Upper lobe of right lung (tissue), 1 donor: Measurements from ENCODE around the gene ENTR1. TPM values are rescaled to one million over a fixed set of nuclear protein-coding genes. Genes with fewer than 3 reads are reported as not detected.

Experiments
- ATAC-seq: fragments of 200-7000 bp; cut with Tn5 transposase; one replicate; pipeline ENCODE4 v1.9.1; 2020; ENCODE audit warnings: mild to moderate bottlenecking, moderate library complexity
- DNase-seq: peaks from one replicate; pipeline ENCODE4 v3.0.0-alpha.2; 2020
- H3K27ac ChIP-seq: fragments of 200-600 bp; one replicate; pipeline ENCODE4 v1.8.0; 2022
- H3K27me3 ChIP-seq: fragments of 200-600 bp; one replicate; pipeline ENCODE4 v1.8.0; 2022; ENCODE audit warnings: mild to moderate bottlenecking
- H3K36me3 ChIP-seq: fragments of 200-600 bp; one replicate; pipeline ENCODE4 v1.8.0; 2022
- H3K4me1 ChIP-seq: fragments of 200-600 bp; one replicate; pipeline ENCODE4 v1.8.0; 2022
- H3K4me3 ChIP-seq: fragments of 200-600 bp; one replicate; pipeline ENCODE4 v1.8.0; 2022; ENCODE audit warnings: mild to moderate bottlenecking
- H3K9me3 ChIP-seq: fragments of 200-600 bp; one replicate; pipeline ENCODE4 v1.8.0; 2022
- intact Hi-C: fragments of 100-400 bp; cut with DNase I; formaldehyde crosslinking; loops from one replicate; pipeline ENCODE4 v1.11.0; 2022
- total RNA-seq: library from RNA; stranded (reverse); fragmentation: NEBNext Ultra II Directional; extraction: Animal tissue kit (Norgen Biotek cat#: 25700); gene quantifications from one replicate; pipeline ENCODE4 v1.2.1, GENCODE V29; 2021
- TF ChIP-seq, protein P1 (sequence below): fragments of 200-600 bp; IDR thresholded peaks from one replicate; pipeline ENCODE4 v1.8.0; 2022; ENCODE audit warnings: antibody characterized with exemption
- donor health status: DM: no; HTN: yes; CAD: no; lungs with severe emphysema.

ENTR1 gene
- total RNA-seq, 1 donor from 2014 or later: 36.4 TPM

DNA sequence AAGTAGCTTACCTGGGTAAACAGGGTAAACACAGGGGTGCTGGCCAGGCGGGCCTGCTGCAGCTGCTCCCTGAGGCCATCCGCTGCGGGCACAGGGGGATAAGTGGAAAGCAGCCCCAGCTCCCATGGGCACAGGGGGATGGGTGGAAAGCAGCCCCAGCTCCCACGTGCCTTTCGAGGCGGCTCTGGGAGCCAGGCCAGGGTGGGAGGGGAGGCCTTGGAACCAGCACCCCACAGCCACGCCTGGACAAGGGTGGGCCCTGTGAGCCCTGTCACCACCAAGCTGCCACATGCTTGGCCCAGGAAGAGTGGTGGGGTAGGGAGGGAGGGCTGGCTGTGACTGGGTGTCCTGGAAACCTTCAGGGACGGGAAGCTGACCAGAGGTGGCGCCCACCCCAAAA is 29.1 kb downstream of the ENTR1 start:
- Histone ChIP-seq H3K9me3 (no peaks in the 10 kb centered on the region), H3K27me3 (no peaks in the 10 kb centered on the region), H3K4me1 (no peaks in the 10 kb centered on the region), H3K36me3 (peaks cover 44% of the 10 kb centered on the region), H3K27ac (no peak overlapping the region), H3K4me3 (no peak overlapping the region)
- no peak for ATAC-seq
- no peak for DNase-seq
- TF ChIP-seq, protein P1, sequence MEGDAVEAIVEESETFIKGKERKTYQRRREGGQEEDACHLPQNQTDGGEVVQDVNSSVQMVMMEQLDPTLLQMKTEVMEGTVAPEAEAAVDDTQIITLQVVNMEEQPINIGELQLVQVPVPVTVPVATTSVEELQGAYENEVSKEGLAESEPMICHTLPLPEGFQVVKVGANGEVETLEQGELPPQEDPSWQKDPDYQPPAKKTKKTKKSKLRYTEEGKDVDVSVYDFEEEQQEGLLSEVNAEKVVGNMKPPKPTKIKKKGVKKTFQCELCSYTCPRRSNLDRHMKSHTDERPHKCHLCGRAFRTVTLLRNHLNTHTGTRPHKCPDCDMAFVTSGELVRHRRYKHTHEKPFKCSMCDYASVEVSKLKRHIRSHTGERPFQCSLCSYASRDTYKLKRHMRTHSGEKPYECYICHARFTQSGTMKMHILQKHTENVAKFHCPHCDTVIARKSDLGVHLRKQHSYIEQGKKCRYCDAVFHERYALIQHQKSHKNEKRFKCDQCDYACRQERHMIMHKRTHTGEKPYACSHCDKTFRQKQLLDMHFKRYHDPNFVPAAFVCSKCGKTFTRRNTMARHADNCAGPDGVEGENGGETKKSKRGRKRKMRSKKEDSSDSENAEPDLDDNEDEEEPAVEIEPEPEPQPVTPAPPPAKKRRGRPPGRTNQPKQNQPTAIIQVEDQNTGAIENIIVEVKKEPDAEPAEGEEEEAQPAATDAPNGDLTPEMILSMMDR: no peak
- intact Hi-C loops: no loop called here

DNA sequence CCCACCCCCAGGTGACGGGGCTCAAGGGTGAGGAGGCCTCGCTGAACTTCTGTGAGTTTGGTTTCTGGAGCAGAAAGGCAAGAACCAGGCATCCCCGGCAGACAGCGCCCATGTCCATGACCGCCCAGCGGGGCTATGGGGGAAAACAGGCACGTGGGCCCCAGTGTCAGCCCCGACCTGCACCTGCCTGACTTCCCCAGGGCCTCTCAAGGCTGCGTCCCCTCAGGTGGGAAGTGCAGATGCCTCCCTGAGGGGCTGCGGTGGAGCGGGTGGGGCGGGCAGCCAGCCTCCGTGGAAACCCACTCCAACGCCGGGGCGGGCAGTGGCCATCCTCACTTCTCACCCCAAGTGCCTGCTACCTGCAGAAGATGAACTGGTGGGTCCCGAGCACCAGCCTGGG is 30.0 kb downstream of the ENTR1 start:
- H3K27ac ChIP-seq: no peak overlapping the region
- no peaks in the 10 kb centered on the region for H3K4me1 ChIP-seq
- no peaks in the 10 kb centered on the region for H3K9me3 ChIP-seq
- no peaks in the 10 kb centered on the region for H3K27me3 ChIP-seq
- no peak overlapping the region for H3K4me3 ChIP-seq
- intact Hi-C loops: no loop called here
- TF ChIP-seq, protein P1: no peak
- ATAC-seq (no peak), DNase-seq (no peak)
- peaks cover 44% of the 10 kb centered on the region for H3K36me3 ChIP-seq

DNA sequence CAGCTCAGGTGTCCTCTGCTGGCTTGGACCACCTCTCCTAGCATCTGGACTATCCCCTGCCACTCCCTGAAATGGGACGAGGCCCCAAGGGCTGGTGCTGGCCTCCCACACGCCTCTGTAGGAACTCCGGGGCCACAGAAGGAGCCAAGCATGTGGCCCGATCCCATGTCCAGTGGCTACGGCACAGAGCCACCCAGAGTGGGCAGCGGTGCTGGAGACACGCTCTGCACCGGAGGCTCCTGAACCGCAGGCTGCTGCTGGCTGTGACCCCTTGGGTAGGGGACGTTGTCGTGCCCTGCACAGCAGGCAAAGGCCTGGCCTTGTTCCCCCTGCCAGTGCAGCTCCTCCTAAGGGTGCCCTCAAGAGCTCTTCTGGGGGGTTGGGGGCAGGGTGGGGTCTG is 30.5 kb downstream of the ENTR1 start:
- DNase-seq (no peak), ATAC-seq (no peak)
- Histone ChIP-seq H3K4me3 (no peak overlapping the region), H3K27ac (no peak overlapping the region), H3K4me1 (no peaks in the 10 kb centered on the region), H3K9me3 (no peaks in the 10 kb centered on the region), H3K27me3 (no peaks in the 10 kb centered on the region), H3K36me3 (peaks cover 40% of the 10 kb centered on the region)
- intact Hi-C loops: no loop called here
- TF ChIP-seq, protein P1: no peak

DNA sequence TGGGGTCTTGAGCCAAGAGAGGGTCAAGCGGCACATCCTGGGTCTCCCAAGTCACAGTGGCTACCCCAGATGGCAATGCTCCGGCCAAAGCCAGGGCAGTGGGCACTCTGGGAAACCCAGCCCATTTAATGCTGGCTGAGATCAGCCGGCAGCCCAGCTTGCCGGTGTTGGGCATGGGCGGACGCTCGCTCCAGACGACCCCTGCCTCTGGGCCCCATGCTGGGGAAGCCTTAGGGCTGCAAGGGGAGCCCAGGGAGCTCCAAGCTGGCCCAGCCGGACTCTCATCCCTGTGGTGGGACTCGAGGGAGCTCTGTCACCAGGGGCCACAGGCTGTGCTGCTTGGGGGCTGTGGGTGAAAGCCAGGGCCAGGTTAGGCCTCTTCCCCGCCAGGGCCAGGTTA is 31.0 kb downstream of the ENTR1 start:
- no peaks in the 10 kb centered on the region for H3K9me3 ChIP-seq
- DNase-seq (no peak), ATAC-seq (no peak)
- no peak overlapping the region for H3K4me3 ChIP-seq
- intact Hi-C loops: no loop called here
- peaks cover 36% of the 10 kb centered on the region for H3K36me3 ChIP-seq
- no peaks in the 10 kb centered on the region for H3K27me3 ChIP-seq
- TF ChIP-seq, protein P1: no peak
- no peak overlapping the region for H3K27ac ChIP-seq
- H3K4me1 ChIP-seq: no peaks in the 10 kb centered on the region

DNA sequence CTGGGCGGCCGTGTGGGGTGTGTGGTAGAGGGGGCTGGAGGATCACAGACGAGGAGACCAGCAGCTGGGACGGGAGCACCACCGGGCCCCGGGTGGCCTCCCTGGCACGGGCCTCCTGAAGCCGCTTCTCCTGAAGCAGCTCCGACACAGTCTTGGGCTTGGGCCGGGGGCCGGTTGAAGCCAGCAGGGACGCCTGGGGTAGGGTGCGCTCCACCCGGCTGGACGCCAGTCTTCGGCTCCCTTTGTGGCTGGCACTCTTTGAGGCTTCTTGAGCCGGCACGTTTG is 31.5 kb downstream of the ENTR1 start:
- intact Hi-C loops: no loop called here
- no peaks in the 10 kb centered on the region for H3K4me1 ChIP-seq
- no peak for ATAC-seq
- TF ChIP-seq, protein P1: no peak
- no peak overlapping the region for H3K4me3 ChIP-seq
- H3K36me3 ChIP-seq: peaks cover 31% of the 10 kb centered on the region
- H3K27me3 ChIP-seq: no peaks in the 10 kb centered on the region
- no peak for DNase-seq
- H3K27ac ChIP-seq: no peak overlapping the region
- no peaks in the 10 kb centered on the region for H3K9me3 ChIP-seq

DNA sequence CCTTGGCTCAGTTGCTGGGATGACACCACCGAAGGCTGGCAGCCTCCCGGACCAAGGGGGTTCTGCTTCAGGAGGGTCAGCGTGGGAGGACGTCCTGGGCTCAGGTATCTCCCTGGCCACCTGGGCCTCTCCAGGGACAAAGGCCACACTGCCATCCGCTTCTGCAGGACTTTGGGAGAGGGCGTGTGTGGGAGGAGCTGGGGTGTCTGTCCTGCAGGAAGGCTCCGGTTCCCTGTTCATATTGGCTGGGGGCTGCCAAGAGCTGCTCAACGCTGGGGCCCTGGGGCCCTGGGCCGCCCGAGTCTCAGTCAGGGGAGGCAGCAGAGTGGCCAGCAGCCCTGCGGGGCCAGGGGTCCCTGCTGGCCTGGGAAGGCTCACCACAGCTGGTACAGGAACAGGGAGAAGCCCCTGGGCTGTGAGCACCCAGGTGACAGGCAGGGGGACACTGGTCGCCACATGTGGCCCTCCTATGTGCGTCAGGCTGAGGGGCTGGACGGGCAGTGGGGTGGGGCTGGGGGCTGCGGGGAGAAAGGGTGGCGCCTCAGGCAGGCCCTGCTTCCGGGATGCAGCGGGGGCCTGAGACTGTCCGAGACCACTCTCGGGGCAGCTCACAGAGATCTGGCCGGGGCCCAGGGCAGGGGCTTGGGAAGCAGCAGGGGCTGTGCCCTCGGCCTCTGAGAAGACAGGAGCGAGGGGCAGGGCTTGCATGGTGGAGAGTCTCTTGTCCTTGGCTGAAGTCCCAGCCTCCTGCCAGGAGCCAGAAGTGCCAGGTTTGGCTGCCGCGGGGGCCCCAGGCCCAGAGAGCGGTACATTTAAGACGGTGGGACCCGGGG is 32.0 kb downstream of the ENTR1 start:
- no peak for DNase-seq
- TF ChIP-seq, protein P1: no peak
- ATAC-seq: no peak
- H3K9me3 ChIP-seq: no peaks in the 10 kb centered on the region
- no peaks in the 10 kb centered on the region for H3K4me1 ChIP-seq
- no peak overlapping the region for H3K27ac ChIP-seq
- intact Hi-C loops: no loop called here
- peaks cover 28% of the 10 kb centered on the region for H3K36me3 ChIP-seq
- H3K27me3 ChIP-seq: no peaks in the 10 kb centered on the region
- H3K4me3 ChIP-seq: no peak overlapping the region
